HCT116 (cell line): ENCODE data around the gene RABIF. TPM values are rescaled to one million over a fixed set of nuclear protein-coding genes. Genes with fewer than 3 reads are reported as not detected.

ENCODE experiments used
- ATAC-seq: fragments of 200-7000 bp; cut with Tn5 transposase; 2 replicates; pipeline ENCODE4 v1.9.1; 2020; ENCODE audit warnings: mild to moderate bottlenecking, moderate library complexity
- BruUV-seq: library from RNA; stranded (reverse); fragments of 400-500 nt; replicated peaks from 2 replicates; lab custom pipeline; 2021; lab: Mats Ljungman, UMichigan
- CTCF ChIA-PET: fragments of 300-600 bp; sonication (Branson Sonifier 250); formaldehyde crosslinking; loops from one replicate; lab custom pipeline; 2021; ENCODE audit warnings: antibody characterized with exemption; lab: Charles Lee
- POLR2A ChIA-PET: fragments of 300-600, 350-600 bp; sonication (Branson Sonifier 250); formaldehyde crosslinking; loops from one replicate; lab custom pipeline; 2021; ENCODE audit warnings: antibody characterized with exemption; lab: Charles Lee
- RAD21 ChIA-PET, 2 experiments: fragments of 300-600 bp; sonication (Branson Sonifier 250); formaldehyde crosslinking; loops; one replicate each; lab custom pipeline; 2023; ENCODE audit warnings: low total read pairs in 2 of 2; ENCODE audit not compliant: uncharacterized antibody in 2 of 2, unreplicated experiment in 2 of 2, low non-redundant PET in 1 of 2; lab: Charles Lee
- DNase-seq: peaks from one replicate; pipeline ENCODE4 v3.0.0-alpha.2; 2010; ENCODE audit warnings: low read depth, low spot score
- H2AFZ ChIP-seq: fragments of 200-600 bp; shearing (Covaris generic), sonication (generic); 2 replicates; pipeline ENCODE4 v1.6.1; 2017; ENCODE audit warnings: low read depth, mixed run types, mixed read lengths, antibody characterized with exemption, low read length; ENCODE audit not compliant: poor library complexity, severe bottlenecking
- H3K27ac ChIP-seq: 2 replicates; pipeline ENCODE4 v1.5.1; 2012; ENCODE audit warnings: low read depth, low read length
- H3K27me3 ChIP-seq: fragments of 200-600 bp; sonication (generic); 2 replicates; pipeline ENCODE4 v1.6.1; 2016; ENCODE audit warnings: mixed run types, low read length, mixed read lengths; ENCODE audit not compliant: insufficient read depth
- H3K36me3 ChIP-seq, 2 experiments: fragments of 200-500 bp in 1 of 2; fragments of 200-600 bp in 1 of 2; sonication (Bioruptor generic) in 1 of 2; sonication (generic) in 1 of 2; 2 replicates each; pipeline versions ENCODE4 v1.5.1 to v1.6.1; 2014 to 2016; ENCODE audit warnings: low read length in 2 of 2, inconsistent platforms in 1 of 2, mixed read lengths in 1 of 2, mixed run types in 1 of 2; ENCODE audit not compliant: insufficient read depth in 2 of 2, control insufficient read depth in 1 of 2
- H3K4me1 ChIP-seq, 2 experiments: fragments of 200-600 bp in 1 of 2; sonication (generic) in 1 of 2; 2 replicates each; pipeline versions ENCODE4 v1.5.1 to v1.6.1; 2012 to 2017; ENCODE audit warnings: low read length in 2 of 2, inconsistent platforms in 1 of 2, mild to moderate bottlenecking in 1 of 2, mixed read lengths in 1 of 2, mixed run types in 1 of 2, moderate library complexity in 1 of 2; ENCODE audit not compliant: insufficient read depth in 2 of 2, control insufficient read depth in 1 of 2
- H3K4me2 ChIP-seq: fragments of 200-600 bp; sonication (generic); 2 replicates; pipeline ENCODE4 v1.6.1; 2017; ENCODE audit warnings: mixed run types, low read length, mixed read lengths
- H3K4me3 ChIP-seq, 2 experiments: fragments of 200-600 bp in 1 of 2; sonication (generic) in 1 of 2; replicated peaks in 1 of 2; 2 replicates each; pipeline ENCODE4 v1.5.1; 2011 to 2016; ENCODE audit warnings: low read length in 2 of 2, control low read depth in 1 of 2, low read depth in 1 of 2, mild to moderate bottlenecking in 1 of 2, mixed read lengths in 1 of 2, mixed run types in 1 of 2
- H3K79me2 ChIP-seq: fragments of 200-600 bp; sonication (generic); 2 replicates; pipeline ENCODE4 v1.6.1; 2017; ENCODE audit warnings: mild to moderate bottlenecking, mixed run types, low read length, moderate library complexity, mixed read lengths; ENCODE audit not compliant: insufficient read depth
- H3K9ac ChIP-seq: fragments of 200-600 bp; sonication (generic); 2 replicates; pipeline ENCODE4 v1.6.1; 2016; ENCODE audit warnings: low read length, mixed read lengths
- H3K9me2 ChIP-seq: fragments of 200-600 bp; sonication (generic), shearing (Covaris generic); 2 replicates; pipeline ENCODE4 v1.6.1; 2017; ENCODE audit warnings: mixed run types, mild to moderate bottlenecking, moderate library complexity; ENCODE audit not compliant: insufficient read depth
- H3K9me3 ChIP-seq, 2 experiments: fragments of 200-500 bp in 1 of 2; fragments of 200-600 bp in 1 of 2; sonication (Bioruptor generic) in 1 of 2; sonication (generic) in 1 of 2; 2 replicates each; pipeline ENCODE4 v1.6.1; 2014 to 2017; ENCODE audit warnings: low read length in 2 of 2, mixed read lengths in 2 of 2, inconsistent platforms in 1 of 2, low read depth in 1 of 2, mild to moderate bottlenecking in 1 of 2, mixed run types in 1 of 2, moderate library complexity in 1 of 2; ENCODE audit not compliant: control insufficient read depth in 1 of 2, insufficient read depth in 1 of 2
- H4K20me1 ChIP-seq: fragments of 200-600 bp; sonication (generic), shearing (Covaris generic); 2 replicates; pipeline ENCODE4 v1.6.1; 2017; ENCODE audit warnings: mixed run types, mild to moderate bottlenecking, moderate library complexity; ENCODE audit not compliant: insufficient read depth
- ATF3 ChIP-seq: IDR thresholded peaks from 2 replicates; pipeline ENCODE4 v1.6.1; 2012
- CEBPB ChIP-seq: IDR thresholded peaks from 2 replicates; pipeline ENCODE4 v1.6.1; 2012; ENCODE audit warnings: low read depth
- CTCF ChIP-seq, 3 experiments: fragments of 200-600 bp in 1 of 3; sonication (generic) in 1 of 3; IDR thresholded peaks in 2 of 3; conservative IDR thresholded peaks in 1 of 3; 2 replicates each; pipeline ENCODE4 v1.5.1; 2012 to 2017; ENCODE audit warnings: low read depth in 2 of 3, low read length in 2 of 3, antibody characterized with exemption in 1 of 3, borderline replicate concordance in 1 of 3, control low read depth in 1 of 3, mild to moderate bottlenecking in 1 of 3, mixed read lengths in 1 of 3, mixed run types in 1 of 3, moderate library complexity in 1 of 3; ENCODE audit not compliant: insufficient read depth in 1 of 3
- ELF1 ChIP-seq: IDR thresholded peaks from 2 replicates; pipeline ENCODE4 v1.6.1; 2012; ENCODE audit warnings: low read depth, borderline replicate concordance
- EZH2phosphoT487 ChIP-seq: fragments of 200-600 bp; IDR thresholded peaks from 2 replicates; pipeline ENCODE4 v1.6.1; 2018; ENCODE audit warnings: antibody characterized with exemption, borderline replicate concordance
- JUND ChIP-seq: IDR thresholded peaks from 2 replicates; pipeline ENCODE4 v1.6.1; 2012
- MAX ChIP-seq: IDR thresholded peaks from 2 replicates; pipeline ENCODE4 v1.6.1; 2012
- RAD21 ChIP-seq: IDR thresholded peaks from 2 replicates; pipeline ENCODE4 v1.6.1; 2012; ENCODE audit warnings: low read depth, mild to moderate bottlenecking
- REST ChIP-seq: IDR thresholded peaks from 2 replicates; pipeline ENCODE4 v1.6.1; 2012; ENCODE audit warnings: low read depth
- SP1 ChIP-seq: IDR thresholded peaks from 2 replicates; pipeline ENCODE4 v1.6.1; 2012; ENCODE audit warnings: low read depth
- SRF ChIP-seq: IDR thresholded peaks from 2 replicates; pipeline ENCODE4 v1.6.1; 2012; ENCODE audit warnings: low read depth
- TCF7L2 ChIP-seq: IDR thresholded peaks from 2 replicates; pipeline ENCODE4 v1.7.0; 2011; ENCODE audit warnings: borderline replicate concordance, inconsistent platforms; ENCODE audit not compliant: insufficient read depth, insufficient read length; ENCODE audit errors: extremely low read depth
- YY1 ChIP-seq: IDR thresholded peaks from 2 replicates; pipeline ENCODE4 v1.6.1; 2011; ENCODE audit warnings: low read length, low read depth, moderate library complexity, mild to moderate bottlenecking; ENCODE audit not compliant: insufficient replicate concordance; ENCODE audit errors: extremely low read depth
- ZBTB33 ChIP-seq: IDR thresholded peaks from 2 replicates; pipeline ENCODE4 v1.6.1; 2011; ENCODE audit warnings: mild to moderate bottlenecking, low read length, moderate library complexity; ENCODE audit not compliant: insufficient replicate concordance; ENCODE audit errors: extremely low read depth
- ZNF274 ChIP-seq: fragments of 200-500 bp; sonication (Bioruptor generic); IDR thresholded peaks from 2 replicates; pipeline ENCODE4 v1.6.1; 2014; ENCODE audit warnings: mild to moderate bottlenecking, low read depth, low read length, inconsistent platforms
- intact Hi-C: fragments of 100-400 bp; cut with micrococcal nuclease; formaldehyde crosslinking; loops from 2 replicates; pipeline ENCODE4 v1.10.0; 2022
- total RNA-seq: library from RNA; stranded (reverse); gene quantifications from one replicate; pipeline ENCODE4 v1.2.1, GENCODE V29; 2021; ENCODE audit not compliant: unreplicated experiment

The RABIF gene
- total RNA-seq, 1 experiment from 2014 or later = 5.4 TPM

- no peak for TF ChIP-seq REST
- TF ChIP-seq RAD21 = no peak
- TF ChIP-seq ELF1 = no peak
- TF ChIP-seq SRF = no peak
These were observed 8.9 kb downstream of the RABIF start (continued) for GRCh38 chr1:202880062-202880461.

- ChIA-PET RAD21 (no interaction called here), CTCF (no interaction called here), POLR2A (no interaction called here)
- Histone ChIP-seq H3K9ac (no peak overlapping the region), H4K20me1 (no peaks in the 10 kb centered on the region; the same call in 1 of the 2 replicates), H3K27ac (no peak overlapping the region), H3K4me2 (no peak overlapping the region), H3K9me2 (no peaks in the 10 kb centered on the region), H3K36me3 (peaks cover 3 to 9% of the 10 kb centered on the region in 2 experiments; a peak in 2 of 4 replicates), H3K27me3 (no peaks in the 10 kb centered on the region), H3K79me2 (peaks cover 9% of the 10 kb centered on the region; the same call in 1 of the 2 replicates), H2AFZ (no peak overlapping the region), H3K4me3 (no peak overlapping the region), H3K4me1 (no peaks in the 10 kb centered on the region), H3K9me3 (no peaks in the 10 kb centered on the region)
- intact Hi-C loops = no loop called here
- ATAC-seq (no peak), DNase-seq (no peak)
- no TSS peak for BruUV-seq
- TF ChIP-seq MAX (no peak), TCF7L2 (no peak), SRF (no peak), ATF3 (no peak), ZNF274 (no peak), CTCF (IDR thresholded peaks at IDR 0.05 in 2 of 3, conservative IDR thresholded peaks at IDR 0.05 in 1 of 3; ENCODE audit: borderline replicate concordance in 1 of 3, insufficient read depth in 1 of 3, low read depth in 2 of 3, low read length in 2 of 3) (no peak), EZH2phosphoT487 (no peak), YY1 (no peak), ZBTB33 (no peak), JUND (no peak), CEBPB (no peak), SP1 (no peak)
These were observed 9.8 kb downstream of the RABIF start for GRCh38 chr1:202879128-202879527.
